SK-N-SH treated with all-trans-retinoic acid at 6 μM for 48 hours (cell line): Measurements from ENCODE around the gene DYNLL1.

ENCODE experiments used
- CREB5 ChIP-seq: fragments of 250-450 bp; sonication (Bioruptor Pico); IDR thresholded peaks from 2 replicates; pipeline ENCODE4 v1.5.1; 2020; ENCODE audit warnings: low read depth, mild to moderate bottlenecking, moderate library complexity
- TCF4 ChIP-seq: fragments of 250-450 bp; sonication (Bioruptor Pico); IDR thresholded peaks from 2 replicates; pipeline ENCODE4 v1.8.0; 2021; ENCODE audit warnings: mild to moderate bottlenecking, moderate library complexity, borderline replicate concordance
- ZNF565 ChIP-seq: fragments of 450-650 bp; formaldehyde crosslinking; conservative IDR thresholded peaks from 2 replicates; pipeline ENCODE4 v1.5.0; 2020; ENCODE audit warnings: low read depth, mild to moderate bottlenecking, moderate library complexity
- TF ChIP-seq, protein P1 (sequence below): fragments of 250-450 bp; sonication (Bioruptor Pico); IDR thresholded peaks from 2 replicates; pipeline ENCODE4 v1.5.1; 2021; ENCODE audit warnings: mild to moderate bottlenecking, moderate library complexity
- TF ChIP-seq, protein P2 (sequence below): fragments of 250-450 bp; sonication (Bioruptor Pico); IDR thresholded peaks from 2 replicates; pipeline ENCODE4 v1.8.0; 2020; ENCODE audit warnings: mild to moderate bottlenecking, moderate library complexity, borderline replicate concordance
- TF ChIP-seq, protein P3 (sequence below): fragments of 250-450 bp; sonication (Bioruptor Pico); IDR thresholded peaks from 2 replicates; pipeline ENCODE4 v1.8.0; 2021; ENCODE audit warnings: low read depth, mild to moderate bottlenecking, moderate library complexity, borderline replicate concordance

- no peak for TF ChIP-seq TCF4
- no peak for TF ChIP-seq ZNF565 (CRISPR knock-in tag)
- TF ChIP-seq, protein P1, sequence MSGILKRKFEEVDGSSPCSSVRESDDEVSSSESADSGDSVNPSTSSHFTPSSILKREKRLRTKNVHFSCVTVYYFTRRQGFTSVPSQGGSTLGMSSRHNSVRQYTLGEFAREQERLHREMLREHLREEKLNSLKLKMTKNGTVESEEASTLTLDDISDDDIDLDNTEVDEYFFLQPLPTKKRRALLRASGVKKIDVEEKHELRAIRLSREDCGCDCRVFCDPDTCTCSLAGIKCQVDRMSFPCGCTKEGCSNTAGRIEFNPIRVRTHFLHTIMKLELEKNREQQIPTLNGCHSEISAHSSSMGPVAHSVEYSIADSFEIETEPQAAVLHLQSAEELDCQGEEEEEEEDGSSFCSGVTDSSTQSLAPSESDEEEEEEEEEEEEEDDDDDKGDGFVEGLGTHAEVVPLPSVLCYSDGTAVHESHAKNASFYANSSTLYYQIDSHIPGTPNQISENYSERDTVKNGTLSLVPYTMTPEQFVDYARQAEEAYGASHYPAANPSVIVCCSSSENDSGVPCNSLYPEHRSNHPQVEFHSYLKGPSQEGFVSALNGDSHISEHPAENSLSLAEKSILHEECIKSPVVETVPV (CRISPR knock-in tag) = no peak
- TF ChIP-seq, protein P2, sequence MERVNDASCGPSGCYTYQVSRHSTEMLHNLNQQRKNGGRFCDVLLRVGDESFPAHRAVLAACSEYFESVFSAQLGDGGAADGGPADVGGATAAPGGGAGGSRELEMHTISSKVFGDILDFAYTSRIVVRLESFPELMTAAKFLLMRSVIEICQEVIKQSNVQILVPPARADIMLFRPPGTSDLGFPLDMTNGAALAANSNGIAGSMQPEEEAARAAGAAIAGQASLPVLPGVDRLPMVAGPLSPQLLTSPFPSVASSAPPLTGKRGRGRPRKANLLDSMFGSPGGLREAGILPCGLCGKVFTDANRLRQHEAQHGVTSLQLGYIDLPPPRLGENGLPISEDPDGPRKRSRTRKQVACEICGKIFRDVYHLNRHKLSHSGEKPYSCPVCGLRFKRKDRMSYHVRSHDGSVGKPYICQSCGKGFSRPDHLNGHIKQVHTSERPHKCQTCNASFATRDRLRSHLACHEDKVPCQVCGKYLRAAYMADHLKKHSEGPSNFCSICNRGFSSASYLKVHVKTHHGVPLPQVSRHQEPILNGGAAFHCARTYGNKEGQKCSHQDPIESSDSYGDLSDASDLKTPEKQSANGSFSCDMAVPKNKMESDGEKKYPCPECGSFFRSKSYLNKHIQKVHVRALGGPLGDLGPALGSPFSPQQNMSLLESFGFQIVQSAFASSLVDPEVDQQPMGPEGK = no peak
- TF ChIP-seq, protein P3, sequence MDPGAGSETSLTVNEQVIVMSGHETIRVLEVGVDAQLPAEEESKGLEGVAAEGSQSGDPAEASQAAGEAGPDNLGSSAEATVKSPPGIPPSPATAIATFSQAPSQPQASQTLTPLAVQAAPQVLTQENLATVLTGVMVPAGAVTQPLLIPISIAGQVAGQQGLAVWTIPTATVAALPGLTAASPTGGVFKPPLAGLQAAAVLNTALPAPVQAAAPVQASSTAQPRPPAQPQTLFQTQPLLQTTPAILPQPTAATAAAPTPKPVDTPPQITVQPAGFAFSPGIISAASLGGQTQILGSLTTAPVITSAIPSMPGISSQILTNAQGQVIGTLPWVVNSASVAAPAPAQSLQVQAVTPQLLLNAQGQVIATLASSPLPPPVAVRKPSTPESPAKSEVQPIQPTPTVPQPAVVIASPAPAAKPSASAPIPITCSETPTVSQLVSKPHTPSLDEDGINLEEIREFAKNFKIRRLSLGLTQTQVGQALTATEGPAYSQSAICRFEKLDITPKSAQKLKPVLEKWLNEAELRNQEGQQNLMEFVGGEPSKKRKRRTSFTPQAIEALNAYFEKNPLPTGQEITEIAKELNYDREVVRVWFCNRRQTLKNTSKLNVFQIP (CRISPR knock-in tag) = no peak
- TF ChIP-seq CREB5 (CRISPR knock-in tag) = no peak
These were observed 655 bp upstream of the DYNLL1 start for GRCh38 chr12:120495186-120495730.
